Activated CD4-positive, alpha-beta memory T cell treated with anti-CD3 and anti-CD28 coated beads for 36 hours (primary cell): ENCODE data around the gene ZC3H10. TPM values are rescaled to one million over a fixed set of nuclear protein-coding genes. Genes with fewer than 3 reads are reported as not detected.
"Not testable (repeated sequence)": the region's sequence is repeated elsewhere in the genome, so short reads cannot be mapped to it uniquely, and the experiment has no call there.

ENCODE experiments used
- CTCF ChIA-PET: fragments of 350-600 bp; sonication (Branson Sonifier 250); formaldehyde crosslinking; loops from one replicate; lab custom pipeline; 2021; ENCODE audit warnings: antibody characterized with exemption, inconsistent platforms; lab: Charles Lee
- POLR2A ChIA-PET: fragments of 350-600 bp; sonication (Branson Sonifier 250); formaldehyde crosslinking; loops from one replicate; lab custom pipeline; 2021; ENCODE audit warnings: antibody characterized with exemption; lab: Charles Lee
- DNase-seq: peaks from one replicate; pipeline ENCODE4 v3.0.0-alpha.2; 2020
- H3K27ac Mint-ChIP-seq: one replicate; pipeline ENCODE4 v1.8.0; 2021; ENCODE audit warnings: mixed read lengths
- H3K27me3 Mint-ChIP-seq: one replicate; pipeline ENCODE4 v1.8.0; 2021; ENCODE audit warnings: mixed read lengths
- H3K36me3 Mint-ChIP-seq: one replicate; pipeline ENCODE4 v1.8.0; 2021; ENCODE audit warnings: mixed read lengths
- H3K4me1 Mint-ChIP-seq: one replicate; pipeline ENCODE4 v1.8.0; 2021; ENCODE audit warnings: low read depth, mixed read lengths
- H3K4me3 Mint-ChIP-seq: one replicate; pipeline ENCODE4 v1.8.0; 2021; ENCODE audit warnings: mild to moderate bottlenecking, mixed read lengths
- H3K9me3 Mint-ChIP-seq: one replicate; pipeline ENCODE4 v1.8.0; 2021; ENCODE audit warnings: mixed read lengths
- intact Hi-C: fragments of 100-400 bp; cut with micrococcal nuclease; formaldehyde crosslinking; loops from one replicate; pipeline ENCODE4 v1.15.1; 2023
- total RNA-seq, 2 experiments: library from RNA; stranded (reverse); gene quantifications; one replicate each; pipeline ENCODE4 v1.2.3, GENCODE V29; 2021

The ZC3H10 gene, protein sequence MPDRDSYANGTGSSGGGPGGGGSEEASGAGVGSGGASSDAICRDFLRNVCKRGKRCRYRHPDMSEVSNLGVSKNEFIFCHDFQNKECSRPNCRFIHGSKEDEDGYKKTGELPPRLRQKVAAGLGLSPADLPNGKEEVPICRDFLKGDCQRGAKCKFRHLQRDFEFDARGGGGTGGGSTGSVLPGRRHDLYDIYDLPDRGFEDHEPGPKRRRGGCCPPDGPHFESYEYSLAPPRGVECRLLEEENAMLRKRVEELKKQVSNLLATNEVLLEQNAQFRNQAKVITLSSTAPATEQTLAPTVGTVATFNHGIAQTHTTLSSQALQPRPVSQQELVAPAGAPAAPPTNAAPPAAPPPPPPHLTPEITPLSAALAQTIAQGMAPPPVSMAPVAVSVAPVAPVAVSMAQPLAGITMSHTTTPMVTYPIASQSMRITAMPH
- 1 to 10 TPM; 5.1 to 7.2 TPM for total RNA-seq

DNA sequence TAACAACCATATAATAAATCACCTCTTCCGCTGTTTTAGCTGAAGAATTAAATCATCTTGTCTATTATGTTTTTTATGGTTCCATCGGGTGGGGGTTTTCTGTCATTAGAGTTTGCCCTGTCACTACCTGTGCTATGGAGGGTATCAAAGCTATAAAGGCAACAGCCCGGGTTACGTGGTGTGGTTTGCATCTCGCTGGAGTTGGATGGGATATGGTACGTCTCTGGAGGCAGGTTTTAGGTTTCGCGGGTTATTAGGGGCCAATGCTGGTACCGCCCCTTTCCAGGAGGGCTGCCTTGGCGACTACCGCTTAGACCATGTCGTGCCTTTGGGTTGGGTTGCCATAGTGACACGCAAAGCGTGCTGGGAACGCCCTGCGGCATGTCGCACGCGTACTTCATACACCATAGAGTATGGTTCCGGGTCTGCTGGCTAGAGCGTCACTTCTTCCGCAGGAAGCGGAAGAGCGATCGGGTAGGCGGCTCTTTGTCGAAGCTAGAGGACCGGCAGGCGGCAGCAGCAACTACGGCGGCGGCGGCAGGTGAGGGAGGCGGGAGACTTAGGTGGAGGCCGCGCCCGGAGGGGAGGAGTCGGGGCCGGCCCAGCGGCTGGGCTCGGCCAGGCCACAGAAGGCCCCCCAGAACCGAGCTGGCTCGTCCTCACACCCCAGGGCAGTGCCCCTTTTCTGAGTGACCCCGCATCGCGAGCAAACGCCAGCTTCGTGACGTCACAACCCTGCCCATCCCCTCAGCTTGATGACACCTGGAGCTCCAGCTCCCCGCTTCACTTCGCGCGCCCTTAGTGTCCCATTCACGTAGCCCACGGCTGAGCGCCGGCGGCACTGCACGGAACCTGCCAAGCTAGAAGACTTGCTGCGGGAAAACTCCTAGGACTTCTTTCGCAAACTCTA is at the start of gene ZC3H10:
Gene ZC3H10, plus strand, starts transcription at position 489 of the 910 bp plus-strand sequence. CDS start 2,297 bp downstream, outside the sequence.
- ChIA-PET CTCF (interaction anchor here (0.6 to 6.9 kb wide), 33 partner anchors 10 to 517 kb away, joined by 3 to 168 read pairs (median 6); partner anchors contain the start of genes ANKRD52, CNPY2, COQ10A and ERBB3), POLR2A (interaction anchor here (0.5 to 6.7 kb wide), 27 partner anchors 9 to 567 kb away, joined by 3 to 101 read pairs (median 4); partner anchors contain the start of genes ANKRD52, ESYT1, IL23A and MYL6)
- peak within 1 kb of the TSS; percentile 99 for H3K4me3 Mint-ChIP-seq
- peaks cover 29% of the 10 kb centered on the region for H3K4me1 Mint-ChIP-seq
- H3K36me3 Mint-ChIP-seq, result peaks cover 42% of the 10 kb centered on the region
- H3K9me3 Mint-ChIP-seq, result no peaks in the 10 kb centered on the region
- H3K27me3 Mint-ChIP-seq, result no peaks in the 10 kb centered on the region
- DNase-seq, result peak; percentile 99
- intact Hi-C loops, result loop anchor here (1.0 to 5.0 kb wide), 16 partner anchors 8 to 514 kb away; partner anchors contain the start of genes BAZ2A, CNPY2, CS and IL23A
- H3K27ac Mint-ChIP-seq, result peak within 1 kb of the TSS; percentile 100

DNA sequence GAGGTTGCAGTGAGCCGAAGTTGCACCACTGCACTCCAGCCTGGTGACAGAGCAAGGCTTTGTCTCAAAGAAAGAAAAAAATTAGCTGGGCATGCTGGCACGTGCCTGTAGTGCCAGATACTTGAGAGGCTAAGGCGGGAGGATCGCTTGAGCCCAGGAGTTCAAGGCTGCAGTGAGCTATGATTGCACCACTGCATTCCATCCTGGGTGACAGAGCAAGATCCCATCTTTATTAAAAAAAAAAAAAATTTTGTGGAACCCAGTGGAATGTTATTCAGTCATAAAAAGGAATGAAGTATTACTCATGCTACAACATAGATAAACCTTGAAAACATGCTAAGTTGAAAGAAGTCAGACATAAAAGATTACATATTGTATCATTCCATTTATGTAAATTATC is 46.4 kb upstream of the ZC3H10 start:
- peaks cover 4% of the 10 kb centered on the region for H3K4me1 Mint-ChIP-seq
- no peak overlapping the region for H3K27ac Mint-ChIP-seq
- CTCF ChIA-PET, result interaction anchor here (0.6 to 0.9 kb wide), 2 partner anchors 14 to 85 kb away, joined by 3 read pairs; no protein-coding TSS in a partner anchor
- no peaks in the 10 kb centered on the region for H3K27me3 Mint-ChIP-seq
- H3K4me3 Mint-ChIP-seq, result no peak overlapping the region
- POLR2A ChIA-PET, result no interaction called here
- H3K36me3 Mint-ChIP-seq, result no peaks in the 10 kb centered on the region
- intact Hi-C loops, result no loop called here
- no peak for DNase-seq
- no peaks in the 10 kb centered on the region for H3K9me3 Mint-ChIP-seq

GRCh38 chr12:56074396-56074795 is 43.7 kb upstream of the ZC3H10 start:
- ChIA-PET POLR2A (no interaction called here), CTCF (no interaction called here)
- no peak overlapping the region for H3K4me3 Mint-ChIP-seq
- H3K9me3 Mint-ChIP-seq, result no peaks in the 10 kb centered on the region
- no peaks in the 10 kb centered on the region for H3K27me3 Mint-ChIP-seq
- no peak for DNase-seq
- H3K36me3 Mint-ChIP-seq, result no peaks in the 10 kb centered on the region
- no peaks in the 10 kb centered on the region for H3K4me1 Mint-ChIP-seq
- no peak overlapping the region for H3K27ac Mint-ChIP-seq
- intact Hi-C loops, result no loop called here

- ChIA-PET POLR2A (interaction anchor here (0.6 to 4.9 kb wide), 3 partner anchors 26 to 86 kb away, joined by 3 to 23 read pairs (median 4); partner anchors contain the start of genes PA2G4 and ZC3H10), CTCF (interaction anchor here (0.7 to 3.3 kb wide), 5 partner anchors 10 to 82 kb away, joined by 3 to 16 read pairs (median 3); partner anchors contain the start of gene PA2G4)
- H3K4me1 Mint-ChIP-seq, H3K27me3 Mint-ChIP-seq, DNase-seq, H3K27ac Mint-ChIP-seq, H3K4me3 Mint-ChIP-seq, H3K9me3 Mint-ChIP-seq, H3K36me3 Mint-ChIP-seq: not testable (repeated sequence)
- intact Hi-C loops, result loop anchor here (2.0 kb wide), 1 partner anchor 39 kb away; the partner anchor contains the start of gene RPL41
Measured at GRCh38 chr12:56077966-56078365, 40.1 kb upstream of the ZC3H10 start.

GRCh38 chr12:56078427-56078826 is 39.6 kb upstream of the ZC3H10 start:
- H3K27ac Mint-ChIP-seq, result no peak overlapping the region
- ChIA-PET CTCF (interaction anchor here (0.5 to 3.3 kb wide), 6 partner anchors 13 to 83 kb away, joined by 3 to 16 read pairs (median 4); partner anchors contain the start of gene PA2G4), POLR2A (interaction anchor here (0.6 to 4.9 kb wide), 2 partner anchors 26 to 86 kb away, joined by 3 to 23 read pairs; partner anchors contain the start of gene PA2G4)
- H3K9me3 Mint-ChIP-seq, result no peaks in the 10 kb centered on the region
- H3K4me1 Mint-ChIP-seq, result peaks cover 5% of the 10 kb centered on the region
- peak overlapping the region; percentile 49 for H3K4me3 Mint-ChIP-seq
- no peaks in the 10 kb centered on the region for H3K36me3 Mint-ChIP-seq
- peaks cover 5% of the 10 kb centered on the region for H3K27me3 Mint-ChIP-seq
- intact Hi-C loops, result loop anchor here (2.0 kb wide), 1 partner anchor 38 kb away; the partner anchor contains the start of gene RPL41
- DNase-seq, result no peak

DNA sequence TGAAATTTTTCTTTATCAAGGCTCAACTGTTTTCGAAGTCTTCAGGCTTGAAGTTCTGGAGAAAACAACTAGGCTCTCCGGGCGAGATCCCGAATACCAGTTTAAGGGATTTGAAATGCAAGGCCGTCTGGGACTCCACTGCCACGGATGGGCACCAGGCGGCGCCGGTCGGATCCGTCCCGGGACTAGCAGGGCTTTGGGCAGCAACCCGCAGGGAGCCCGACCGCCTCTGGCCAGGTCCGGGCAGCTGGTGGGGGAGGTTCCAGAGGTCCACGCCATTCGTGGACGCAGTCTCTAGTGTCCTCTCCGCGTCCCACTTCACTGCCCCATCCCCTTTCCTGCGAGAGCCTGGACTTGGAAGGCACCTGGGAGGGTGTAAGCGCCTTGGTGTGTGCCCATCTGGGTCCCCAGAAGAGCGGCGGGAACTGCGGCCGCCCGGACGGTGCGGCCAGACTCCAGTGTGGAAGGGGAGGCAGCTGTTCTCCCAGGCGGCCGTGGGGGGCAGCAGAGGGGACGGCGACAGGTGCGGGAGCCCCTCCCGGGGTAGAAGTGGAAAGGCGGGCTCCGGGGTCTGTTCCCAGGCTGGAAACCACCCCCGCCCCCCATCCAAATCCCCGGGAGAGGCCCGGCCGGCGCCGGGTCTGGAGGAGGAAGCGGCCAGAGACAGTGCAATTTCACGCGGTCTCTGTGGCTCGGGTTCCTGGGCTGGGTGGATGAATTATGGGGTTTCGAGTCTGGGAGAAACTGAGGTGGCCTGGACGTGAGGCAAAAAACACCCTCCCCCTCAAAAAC is 38.9 kb upstream of the ZC3H10 start:
- Mint-ChIP-seq H3K9me3 (no peaks in the 10 kb centered on the region), H3K4me1 (peaks cover 5% of the 10 kb centered on the region), H3K27me3 (peaks cover 7% of the 10 kb centered on the region), H3K4me3 (peak overlapping the region; percentile 74), H3K36me3 (no peaks in the 10 kb centered on the region), H3K27ac (no peak overlapping the region)
- intact Hi-C loops, result loop anchor here (1.0 to 2.0 kb wide), 2 partner anchors 25 to 38 kb away; partner anchors contain the start of genes PA2G4 and RPL41
- peak; percentile 74 for DNase-seq
- ChIA-PET POLR2A (interaction anchor here (4.9 kb wide), 1 partner anchor 25 kb away, joined by 23 read pairs; the partner anchor contains the start of gene PA2G4), CTCF (interaction anchor here (0.5 to 3.3 kb wide), 8 partner anchors 12 to 94 kb away, joined by 3 to 16 read pairs (median 4); partner anchors contain the start of genes PA2G4 and ZC3H10)

- DNase-seq, result peak; percentile 84
- H3K9me3 Mint-ChIP-seq, result no peaks in the 10 kb centered on the region
Measured at GRCh38 chr12:56079723-56080555, 38.1 kb upstream of the ZC3H10 start, which contains the start of gene ERBB3. TSS of gene ERBB3 (plus strand) at chr12:56080165. CDS start at chr12:56080301, 136 bp downstream.

GRCh38 chr12:56080556-56081138 is 37.4 kb upstream of the ZC3H10 start:
- Mint-ChIP-seq H3K36me3 (no peaks in the 10 kb centered on the region), H3K27me3 (peaks cover 7% of the 10 kb centered on the region), H3K27ac (no peak overlapping the region), H3K9me3 (no peaks in the 10 kb centered on the region), H3K4me1 (peaks cover 5% of the 10 kb centered on the region), H3K4me3 (peak overlapping the region; percentile 74)
- intact Hi-C loops, result loop anchor here (2.0 kb wide), 1 partner anchor 34 kb away; no protein-coding TSS in a partner anchor
- no peak for DNase-seq
- ChIA-PET CTCF (interaction anchor here (0.9 to 3.3 kb wide), 7 partner anchors 14 to 112 kb away, joined by 3 to 16 read pairs (median 3); partner anchors contain the start of gene PA2G4), POLR2A (interaction anchor here (4.9 kb wide), 1 partner anchor 24 kb away, joined by 23 read pairs; the partner anchor contains the start of gene PA2G4)

More at GRCh38 chr12:56079723-56080555, 38.1 kb upstream of the ZC3H10 start, which contains the start of gene ERBB3:
- ChIA-PET CTCF (interaction anchor here (0.9 to 3.3 kb wide), 10 partner anchors 13 to 113 kb away, joined by 3 to 16 read pairs (median 4); partner anchors contain the start of genes PA2G4 and ZC3H10), POLR2A (interaction anchor here (4.9 kb wide), 1 partner anchor 24 kb away, joined by 23 read pairs; the partner anchor contains the start of gene PA2G4)
- no peak within 1 kb of the TSS for H3K27ac Mint-ChIP-seq
- H3K4me1 Mint-ChIP-seq, result peaks cover 5% of the 10 kb centered on the region
- no peaks in the 10 kb centered on the region for H3K36me3 Mint-ChIP-seq
- intact Hi-C loops, result loop anchor here (1.0 to 2.0 kb wide), 3 partner anchors 24 to 37 kb away; partner anchors contain the start of genes PA2G4 and RPL41
- H3K4me3 Mint-ChIP-seq, result peak within 1 kb of the TSS; percentile 74
- H3K27me3 Mint-ChIP-seq, result peaks cover 7% of the 10 kb centered on the region
